Trophoblast cell (in vitro differentiated cells and primary cell): Measurements from ENCODE around the gene DYSF.

Source experiments
- DNase-seq, 2 donors: peaks; one replicate each; pipeline ENCODE4 v3.0.0-alpha.2; 2016
- H2AFZ ChIP-seq: 2 replicates; pipeline ENCODE4 v1.6.1; 2013; ENCODE audit warnings: low read length, moderate library complexity, mild to moderate bottlenecking; ENCODE audit not compliant: insufficient read depth, poor library complexity
- H2AK5ac ChIP-seq: 2 replicates; pipeline ENCODE4 v1.6.1; 2013; ENCODE audit warnings: mild to moderate bottlenecking, low read length
- H2BK120ac ChIP-seq: 2 replicates; pipeline ENCODE4 v1.6.1; 2013; ENCODE audit warnings: low read length, mild to moderate bottlenecking, moderate library complexity; ENCODE audit not compliant: insufficient read depth, poor library complexity
- H2BK12ac ChIP-seq: 2 replicates; pipeline ENCODE4 v1.6.1; 2013; ENCODE audit warnings: mild to moderate bottlenecking, low read length, moderate library complexity
- H2BK5ac ChIP-seq: 2 replicates; pipeline ENCODE4 v1.6.1; 2013; ENCODE audit warnings: low read length, low read depth, moderate library complexity, mild to moderate bottlenecking; ENCODE audit not compliant: poor library complexity
- H3K14ac ChIP-seq: 2 replicates; pipeline ENCODE4 v1.6.1; 2013; ENCODE audit warnings: mild to moderate bottlenecking, low read length
- H3K18ac ChIP-seq: 2 replicates; pipeline ENCODE4 v1.6.1; 2013; ENCODE audit warnings: mild to moderate bottlenecking, low read length
- H3K23ac ChIP-seq: 2 replicates; pipeline ENCODE4 v1.6.1; 2013; ENCODE audit warnings: low read length
- H3K27ac ChIP-seq: 2 replicates; pipeline ENCODE4 v1.5.1; 2013; ENCODE audit warnings: low read depth, mild to moderate bottlenecking, inconsistent platforms, low read length, moderate library complexity
- H3K27me3 ChIP-seq: 2 replicates; pipeline ENCODE4 v1.6.1; 2013; ENCODE audit warnings: inconsistent platforms, mild to moderate bottlenecking, low read length, moderate library complexity; ENCODE audit not compliant: insufficient read depth
- H3K36me3 ChIP-seq, 2 experiments: 1 replicate in 1 of 2; 2 replicates in 1 of 2; pipeline ENCODE4 v1.6.1; 2013; ENCODE audit warnings: low read length in 2 of 2, mild to moderate bottlenecking in 2 of 2, moderate library complexity in 1 of 2; ENCODE audit not compliant: insufficient read depth in 2 of 2, control insufficient read depth in 1 of 2
- H3K4ac ChIP-seq: 2 replicates; pipeline ENCODE4 v1.6.1; 2013; ENCODE audit warnings: low read depth, mild to moderate bottlenecking, low read length, moderate library complexity
- H3K4me1 ChIP-seq, 2 experiments: 1 replicate in 1 of 2; 2 replicates in 1 of 2; pipeline ENCODE4 v1.6.1; 2013; ENCODE audit warnings: low read length in 2 of 2, mild to moderate bottlenecking in 2 of 2, moderate library complexity in 1 of 2; ENCODE audit not compliant: insufficient read depth in 2 of 2, control insufficient read depth in 1 of 2
- H3K4me2 ChIP-seq: 2 replicates; pipeline ENCODE4 v1.6.1; 2013; ENCODE audit warnings: inconsistent platforms, mild to moderate bottlenecking, low read length, moderate library complexity
- H3K4me3 ChIP-seq: 2 replicates; pipeline ENCODE4 v1.5.1; 2013; ENCODE audit warnings: mild to moderate bottlenecking, low read depth, low read length, inconsistent platforms
- H3K79me1 ChIP-seq: one replicate; pipeline ENCODE4 v1.6.1; 2013; ENCODE audit warnings: low read length
- H3K79me2 ChIP-seq: 2 replicates; pipeline ENCODE4 v1.6.1; 2013; ENCODE audit warnings: low read length, mild to moderate bottlenecking; ENCODE audit not compliant: control insufficient read depth, insufficient read depth, poor library complexity
- H3K9ac ChIP-seq: 2 replicates; pipeline ENCODE4 v1.6.1; 2013; ENCODE audit warnings: mild to moderate bottlenecking, low read length
- H3K9me3 ChIP-seq: 2 replicates; pipeline ENCODE4 v1.6.1; 2013; ENCODE audit warnings: low read depth, mild to moderate bottlenecking, control low read depth, inconsistent platforms, low read length; ENCODE audit not compliant: insufficient read depth
- H4K12ac ChIP-seq: 2 replicates; pipeline ENCODE4 v1.6.1; 2013; ENCODE audit warnings: low read depth, mild to moderate bottlenecking, low read length, moderate library complexity
- H4K8ac ChIP-seq: 2 replicates; pipeline ENCODE4 v1.6.1; 2013; ENCODE audit warnings: low read depth, mild to moderate bottlenecking, low read length, moderate library complexity
- H4K91ac ChIP-seq: one replicate; pipeline ENCODE4 v1.6.1; 2013; ENCODE audit warnings: low read depth, mild to moderate bottlenecking, low read length, moderate library complexity
- WGBS: extraction: QIAGEN DNeasy Blood & Tissue Kit; methylation state at CpG from one replicate; pipeline ENCODE4 v1.1.7; 2013; ENCODE audit warnings: missing lambda C conversion rate; ENCODE audit not compliant: insufficient read length, insufficient coverage; ENCODE audit errors: extremely low coverage; 5-methylcytosine and 5-hydroxymethylcytosine counted together

Gene DYSF

GRCh38 chr2:71571945-71572344 is 118.6 kb downstream of the DYSF start:
- Histone ChIP-seq H2BK5ac (no peak overlapping the region), H3K36me3 (peaks cover 25 to 41% of the 10 kb centered on the region in 2 experiments), H3K4ac (no peak overlapping the region), H3K4me3 (no peak overlapping the region), H3K14ac (no peak overlapping the region), H4K8ac (no peak overlapping the region), H3K27ac (no peak overlapping the region), H3K9ac (no peak overlapping the region), H4K12ac (no peak overlapping the region), H3K23ac (peak overlapping the region; percentile 52), H2BK120ac (no peak overlapping the region), H3K79me1 (no peaks in the 10 kb centered on the region), H3K27me3 (no peaks in the 10 kb centered on the region), H2AFZ (no peak overlapping the region), H4K91ac (no peak overlapping the region), H3K18ac (no peak overlapping the region), H3K4me2 (no peak overlapping the region), H2BK12ac (no peak overlapping the region), H3K4me1 (no peaks in the 10 kb centered on the region), H3K9me3 (peaks cover 14% of the 10 kb centered on the region), H2AK5ac (no peak overlapping the region), H3K79me2 (no peaks in the 10 kb centered on the region)
- no peak for DNase-seq
- no CpG with 5 or more reads among the region's 1 CpG for WGBS

GRCh38 chr2:71575966-71576365 is 122.6 kb downstream of the DYSF start:
- Histone ChIP-seq H3K23ac (no peak overlapping the region), H3K4me2 (no peak overlapping the region), H2BK120ac (no peak overlapping the region), H4K91ac (no peak overlapping the region), H3K4me3 (no peak overlapping the region), H2AK5ac (no peak overlapping the region), H3K79me1 (no peaks in the 10 kb centered on the region), H2AFZ (no peak overlapping the region), H2BK12ac (no peak overlapping the region), H3K4me1 (no peaks in the 10 kb centered on the region), H3K9ac (no peak overlapping the region), H3K14ac (no peak overlapping the region), H4K12ac (no peak overlapping the region), H3K79me2 (no peaks in the 10 kb centered on the region), H3K27me3 (no peaks in the 10 kb centered on the region), H4K8ac (no peak overlapping the region), H3K36me3 (peaks cover 26 to 28% of the 10 kb centered on the region in 2 experiments), H3K18ac (no peak overlapping the region), H3K9me3 (peaks cover 10% of the 10 kb centered on the region), H2BK5ac (no peak overlapping the region), H3K27ac (no peak overlapping the region), H3K4ac (no peak overlapping the region)
- WGBS: no CpG with 5 or more reads among the region's 5 CpGs
- DNase-seq: no peak

GRCh38 chr2:71576541-71576940 is 123.2 kb downstream of the DYSF start:
- H2BK12ac ChIP-seq: no peak overlapping the region
- H3K27ac ChIP-seq: no peak overlapping the region
- no CpG with 5 or more reads among the region's 16 CpGs for WGBS
- H3K79me2 ChIP-seq: no peaks in the 10 kb centered on the region
- no peak for DNase-seq
- no peaks in the 10 kb centered on the region for H3K27me3 ChIP-seq
- H2BK5ac ChIP-seq: no peak overlapping the region
- no peak overlapping the region for H3K4ac ChIP-seq
- H3K4me2 ChIP-seq: no peak overlapping the region
- H3K4me1 ChIP-seq: no peaks in the 10 kb centered on the region
- H3K9ac ChIP-seq: no peak overlapping the region
- no peak overlapping the region for H2AK5ac ChIP-seq
- H3K79me1 ChIP-seq: no peaks in the 10 kb centered on the region
- H3K4me3 ChIP-seq: no peak overlapping the region
- H4K91ac ChIP-seq: no peak overlapping the region
- no peak overlapping the region for H3K14ac ChIP-seq
- H3K23ac ChIP-seq: no peak overlapping the region
- peaks cover 21 to 22% of the 10 kb centered on the region in 2 experiments for H3K36me3 ChIP-seq
- no peak overlapping the region for H3K18ac ChIP-seq
- no peak overlapping the region for H4K8ac ChIP-seq
- H2BK120ac ChIP-seq: no peak overlapping the region
- peaks cover 5% of the 10 kb centered on the region for H3K9me3 ChIP-seq
- no peak overlapping the region for H2AFZ ChIP-seq
- H4K12ac ChIP-seq: no peak overlapping the region

GRCh38 chr2:71577209-71577608 is 123.8 kb downstream of the DYSF start:
- H2BK120ac ChIP-seq: no peak overlapping the region
- no peak overlapping the region for H3K18ac ChIP-seq
- H4K8ac ChIP-seq: no peak overlapping the region
- no peak overlapping the region for H4K12ac ChIP-seq
- no peak overlapping the region for H2AFZ ChIP-seq
- no peak overlapping the region for H4K91ac ChIP-seq
- no peak overlapping the region for H3K4me2 ChIP-seq
- H3K4ac ChIP-seq: no peak overlapping the region
- no peaks in the 10 kb centered on the region for H3K27me3 ChIP-seq
- H3K36me3 ChIP-seq: peaks cover 14 to 16% of the 10 kb centered on the region in 2 experiments
- no peaks in the 10 kb centered on the region for H3K79me1 ChIP-seq
- H3K14ac ChIP-seq: no peak overlapping the region
- H3K27ac ChIP-seq: no peak overlapping the region
- H2BK12ac ChIP-seq: no peak overlapping the region
- no peak overlapping the region for H3K23ac ChIP-seq
- no peaks in the 10 kb centered on the region for H3K9me3 ChIP-seq
- H2AK5ac ChIP-seq: no peak overlapping the region
- no peak overlapping the region for H3K9ac ChIP-seq
- no peak for DNase-seq
- 100% methylated on average over 3 of the region's 3 CpGs for WGBS
- no peak overlapping the region for H2BK5ac ChIP-seq
- H3K4me1 ChIP-seq: no peaks in the 10 kb centered on the region
- H3K4me3 ChIP-seq: no peak overlapping the region
- H3K79me2 ChIP-seq: no peaks in the 10 kb centered on the region
